ENCODE results near the gene PDLIM1. TPM values are rescaled to one million over a fixed set of nuclear protein-coding genes. Genes with fewer than 3 reads are reported as not detected.

Gene PDLIM1
- total and polyA plus RNA-seq, 2 donors from 2014 or later, result 72.9 to 148 TPM

DNA sequence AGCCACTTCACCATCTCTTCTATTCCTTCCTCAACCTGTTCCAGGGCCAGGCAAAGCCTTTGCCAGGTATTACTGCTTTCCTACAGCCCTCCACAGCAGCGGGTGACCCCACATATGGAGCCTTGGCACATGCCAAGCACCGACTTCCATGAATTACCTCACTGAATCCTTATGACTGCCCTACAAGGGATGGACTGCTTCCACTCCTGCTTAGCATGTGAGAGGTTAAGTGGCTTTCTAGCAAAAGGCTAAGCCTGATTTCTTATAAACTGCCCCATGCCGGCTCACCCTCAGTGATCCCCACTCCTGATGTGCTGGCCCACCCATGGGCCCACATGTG lies 44.0 kb upstream of the PDLIM1 start:
- H3K9ac ChIP-seq (ENCODE audit: low read length in 3 of 3), result no peak overlapping the region

DNA sequence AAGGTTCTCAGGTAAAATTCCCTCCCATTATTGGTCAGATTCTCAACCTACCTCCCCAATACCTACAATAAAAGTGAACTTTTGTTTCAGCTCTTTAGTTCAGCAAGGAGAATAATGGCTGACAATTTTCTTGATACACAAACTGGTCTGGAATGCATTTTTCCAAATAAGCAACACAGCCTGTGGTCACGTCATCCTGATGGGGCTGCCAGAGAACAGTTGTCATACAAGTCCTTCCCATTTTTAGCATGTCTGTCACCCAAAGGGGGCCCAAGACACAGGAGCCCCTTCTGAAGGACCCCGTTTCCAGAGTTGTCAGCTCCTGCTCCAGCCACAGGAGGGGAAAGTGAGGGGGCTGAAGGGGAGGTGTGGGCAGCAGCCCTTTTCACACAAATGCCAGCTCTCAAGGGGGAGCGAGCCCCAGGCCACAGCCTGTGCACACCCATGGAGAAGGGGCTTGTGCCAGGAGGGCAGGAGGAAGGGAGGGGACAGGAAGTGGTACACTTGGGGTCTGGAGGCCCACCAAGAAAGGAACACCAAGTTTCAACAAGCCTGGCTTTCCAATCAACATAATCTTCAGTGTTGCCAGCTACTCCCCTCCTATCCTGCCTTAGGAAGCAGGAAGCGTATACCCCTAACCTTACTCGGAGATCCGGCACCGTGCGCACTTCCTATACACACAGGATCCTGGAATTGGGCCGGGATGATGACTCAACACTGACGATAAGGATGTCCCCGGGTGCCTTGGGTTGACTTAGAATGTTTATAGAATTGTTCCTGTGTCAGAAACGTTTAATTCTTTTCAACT lies 43.4 kb upstream of the PDLIM1 start:
- Histone ChIP-seq H3K36me3 (ENCODE audit: control insufficient read depth in 2 of 3, insufficient read depth in 3 of 3, low read length in 3 of 3) (peaks cover 0 to 2% (median 0%) of the 10 kb centered on the region in 3 donors), H3K4me3 (ENCODE audit: low read length in 3 of 3) (no peak overlapping the region), H3K9me3 (ENCODE audit: control insufficient read depth in 2 of 3, insufficient read depth in 1 of 3, low read length in 3 of 3) (no peaks in the 10 kb centered on the region), H3K9ac (ENCODE audit: low read length in 3 of 3) (no peak overlapping the region), H3K4me1 (ENCODE audit: control insufficient read depth in 2 of 3, insufficient read depth in 2 of 3, low read depth in 1 of 3, low read length in 3 of 3) (no peaks in the 10 kb centered on the region), H3K27me3 (ENCODE audit: control insufficient read depth, insufficient read depth, low read length) (no peaks in the 10 kb centered on the region), H3K27ac (ENCODE audit: low read depth in 2 of 2, low read length in 2 of 2) (peak overlapping the region; percentile 66 to 82)
- TF ChIP-seq, protein P1, sequence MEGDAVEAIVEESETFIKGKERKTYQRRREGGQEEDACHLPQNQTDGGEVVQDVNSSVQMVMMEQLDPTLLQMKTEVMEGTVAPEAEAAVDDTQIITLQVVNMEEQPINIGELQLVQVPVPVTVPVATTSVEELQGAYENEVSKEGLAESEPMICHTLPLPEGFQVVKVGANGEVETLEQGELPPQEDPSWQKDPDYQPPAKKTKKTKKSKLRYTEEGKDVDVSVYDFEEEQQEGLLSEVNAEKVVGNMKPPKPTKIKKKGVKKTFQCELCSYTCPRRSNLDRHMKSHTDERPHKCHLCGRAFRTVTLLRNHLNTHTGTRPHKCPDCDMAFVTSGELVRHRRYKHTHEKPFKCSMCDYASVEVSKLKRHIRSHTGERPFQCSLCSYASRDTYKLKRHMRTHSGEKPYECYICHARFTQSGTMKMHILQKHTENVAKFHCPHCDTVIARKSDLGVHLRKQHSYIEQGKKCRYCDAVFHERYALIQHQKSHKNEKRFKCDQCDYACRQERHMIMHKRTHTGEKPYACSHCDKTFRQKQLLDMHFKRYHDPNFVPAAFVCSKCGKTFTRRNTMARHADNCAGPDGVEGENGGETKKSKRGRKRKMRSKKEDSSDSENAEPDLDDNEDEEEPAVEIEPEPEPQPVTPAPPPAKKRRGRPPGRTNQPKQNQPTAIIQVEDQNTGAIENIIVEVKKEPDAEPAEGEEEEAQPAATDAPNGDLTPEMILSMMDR (IDR thresholded peaks at IDR 0.05; ENCODE audit: borderline replicate concordance, extremely low read depth, insufficient read depth), result no peak
- FAIRE-seq, result no peak
- intact Hi-C loops (cut with DNase I), result no loop called here
- DNase-seq, result no peak

More for the DNA sequence above, 44.0 kb upstream of the PDLIM1 start:
- no peak for FAIRE-seq
- Histone ChIP-seq H3K4me1 (ENCODE audit: control insufficient read depth in 2 of 3, insufficient read depth in 2 of 3, low read depth in 1 of 3, low read length in 3 of 3) (no peaks in the 10 kb centered on the region), H3K4me3 (ENCODE audit: low read length in 3 of 3) (no peak overlapping the region), H3K27ac (ENCODE audit: low read depth in 2 of 2, low read length in 2 of 2) (peak overlapping the region; percentile 65 to 82), H3K36me3 (ENCODE audit: control insufficient read depth in 2 of 3, insufficient read depth in 3 of 3, low read length in 3 of 3) (peaks cover 0 to 2% (median 0%) of the 10 kb centered on the region in 3 donors), H3K9me3 (ENCODE audit: control insufficient read depth in 2 of 3, insufficient read depth in 1 of 3, low read length in 3 of 3) (no peaks in the 10 kb centered on the region), H3K27me3 (ENCODE audit: control insufficient read depth, insufficient read depth, low read length) (no peaks in the 10 kb centered on the region)
- intact Hi-C loops (cut with DNase I), result no loop called here
- TF ChIP-seq, protein P1 (IDR thresholded peaks at IDR 0.05; ENCODE audit: borderline replicate concordance, extremely low read depth, insufficient read depth), result no peak
- DNase-seq, result no peak

DNA sequence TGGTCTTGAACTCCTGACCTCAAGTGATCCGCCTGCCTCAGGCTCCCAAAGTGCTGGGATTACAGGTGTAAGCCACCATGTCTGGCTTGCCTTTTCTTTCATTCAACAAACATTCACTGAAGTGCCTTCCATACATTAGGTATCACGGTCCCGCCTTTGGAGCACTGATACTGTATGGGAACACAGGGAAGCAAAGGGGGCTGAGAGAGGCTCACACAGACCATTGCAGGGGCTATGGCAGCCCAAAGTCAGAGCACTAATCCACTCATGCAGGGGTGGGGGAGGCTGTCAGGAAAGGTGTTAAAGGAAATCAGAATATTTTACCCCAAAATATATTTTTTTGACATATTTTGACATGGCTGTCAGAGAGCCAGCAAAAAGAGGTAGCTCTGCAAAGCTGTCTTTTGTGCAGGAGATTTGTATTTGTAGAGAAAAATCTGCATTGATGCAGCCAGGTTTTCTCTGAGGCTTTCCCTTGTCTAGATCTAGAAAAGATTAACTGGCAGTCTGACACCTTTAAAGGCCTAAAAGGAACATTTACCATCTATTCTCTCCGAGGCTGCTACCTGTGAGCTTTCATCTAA lies 42.0 kb upstream of the PDLIM1 start:
- Histone ChIP-seq H3K27ac (ENCODE audit: low read depth in 2 of 2, low read length in 2 of 2) (no peak overlapping the region), H3K27me3 (ENCODE audit: control insufficient read depth, insufficient read depth, low read length) (no peaks in the 10 kb centered on the region), H3K9me3 (ENCODE audit: control insufficient read depth in 2 of 3, insufficient read depth in 1 of 3, low read length in 3 of 3) (no peaks in the 10 kb centered on the region), H3K4me1 (ENCODE audit: control insufficient read depth in 2 of 3, insufficient read depth in 2 of 3, low read depth in 1 of 3, low read length in 3 of 3) (no peaks in the 10 kb centered on the region), H3K36me3 (ENCODE audit: control insufficient read depth in 2 of 3, insufficient read depth in 3 of 3, low read length in 3 of 3) (peaks cover 0 to 2% (median 0%) of the 10 kb centered on the region in 3 donors), H3K9ac (ENCODE audit: low read length in 3 of 3) (no peak overlapping the region), H3K4me3 (ENCODE audit: low read length in 3 of 3) (no peak overlapping the region)
- TF ChIP-seq, protein P1 (IDR thresholded peaks at IDR 0.05; ENCODE audit: borderline replicate concordance, extremely low read depth, insufficient read depth), result no peak
- DNase-seq (no peak), FAIRE-seq (no peak)
- intact Hi-C loops (cut with DNase I), result no loop called here

Measured in kidney (tissue), 14 donors.